GM12892 (cell line): Measurements from ENCODE around the gene NOL6.

Source experiments
- POLR2A ChIP-seq: IDR thresholded peaks from 2 replicates; pipeline ENCODE4 v1.6.1; 2011; ENCODE audit warnings: low read depth, low read length, control low read depth
- POLR2AphosphoS5 ChIP-seq: IDR thresholded peaks from 2 replicates; pipeline ENCODE4 v1.6.1; 2011; ENCODE audit warnings: low read depth, low read length, control low read depth

GRCh38 chr9:33465596-33466564 lies 7.8 kb downstream of the NOL6 start:
- TF ChIP-seq POLR2A: no peak
- no peak for TF ChIP-seq POLR2AphosphoS5
